NCI-H1105 treated with DMSO at 0.1 percent for 48 hours (cell line): ENCODE data around the gene TUBA4A.
A peak's percentile ranks its signal among the peaks of the same experiment; 100 is the strongest.
"Not testable (repeated sequence)": the region's sequence is repeated elsewhere in the genome, so short reads cannot be mapped to it uniquely, and the experiment has no call there.

Source experiments
- DNase-seq: peaks from one replicate; lab custom pipeline; 2025; lab: John Stamatoyannopoulos, UW

TUBA4A gene

GRCh38 chr2:219266886-219267285 is 13.2 kb upstream of the TUBA4A start:
- no peak for DNase-seq

- no peak for DNase-seq
These were observed 12.5 kb upstream of the TUBA4A start for GRCh38 chr2:219266232-219266631.

- DNase-seq = no peak
These were observed 7.5 kb upstream of the TUBA4A start for GRCh38 chr2:219261024-219261855.

- not testable (repeated sequence) for DNase-seq
These were observed 5.2 kb upstream of the TUBA4A start for GRCh38 chr2:219258942-219259341.

- DNase-seq = no peak
These were observed 978 bp upstream of the TUBA4A start for GRCh38 chr2:219254590-219255201.

- DNase-seq = no peak
These were observed 592 bp downstream of the TUBA4A start, which contains the start of gene TUBA4B for GRCh38 chr2:219252900-219253752. TUBA4B (plus strand) TSS chr2:219253243; CDS start chr2:219253408, 165 bp downstream.

GRCh38 chr2:219252570-219252899 is 1.2 kb downstream of the TUBA4A start:
- no peak for DNase-seq

- DNase-seq = no peak
These were observed 1.6 kb downstream of the TUBA4A start for GRCh38 chr2:219252084-219252483.

GRCh38 chr2:219251656-219252055 is 2.1 kb downstream of the TUBA4A start:
- no peak for DNase-seq

- no peak for DNase-seq
These were observed 3.5 kb downstream of the TUBA4A start for GRCh38 chr2:219250049-219250781.

GRCh38 chr2:219249203-219249980 is 4.3 kb downstream of the TUBA4A start:
- DNase-seq = peak; percentile 26

- no peak for DNase-seq
These were observed 4.9 kb downstream of the TUBA4A start for GRCh38 chr2:219248845-219249202.

GRCh38 chr2:219247678-219248642 is 5.8 kb downstream of the TUBA4A start:
- no peak for DNase-seq

GRCh38 chr2:219246559-219246958 is 7.2 kb downstream of the TUBA4A start:
- no peak for DNase-seq

- DNase-seq = no peak
These were observed 7.9 kb downstream of the TUBA4A start for GRCh38 chr2:219245899-219246230.

- DNase-seq = peak; percentile 66
These were observed 8.4 kb downstream of the TUBA4A start, which contains the start of the genes GLB1L and STK16 for GRCh38 chr2:219245148-219245898. GLB1L (minus strand) TSS chr2:219245444; CDS start chr2:219243573, 1,871 bp downstream. STK16 (plus strand) TSS chr2:219245479; CDS start chr2:219246000, 521 bp downstream.

- no peak for DNase-seq
These were observed 8.9 kb downstream of the TUBA4A start for GRCh38 chr2:219244789-219245147.

- no peak for DNase-seq
These were observed 10.4 kb downstream of the TUBA4A start for GRCh38 chr2:219243291-219243761.

- no peak for DNase-seq
These were observed 19.4 kb downstream of the TUBA4A start for GRCh38 chr2:219234331-219234730.
